Measurements from ENCODE around the gene KLHL22.

KLHL22 gene

DNA sequence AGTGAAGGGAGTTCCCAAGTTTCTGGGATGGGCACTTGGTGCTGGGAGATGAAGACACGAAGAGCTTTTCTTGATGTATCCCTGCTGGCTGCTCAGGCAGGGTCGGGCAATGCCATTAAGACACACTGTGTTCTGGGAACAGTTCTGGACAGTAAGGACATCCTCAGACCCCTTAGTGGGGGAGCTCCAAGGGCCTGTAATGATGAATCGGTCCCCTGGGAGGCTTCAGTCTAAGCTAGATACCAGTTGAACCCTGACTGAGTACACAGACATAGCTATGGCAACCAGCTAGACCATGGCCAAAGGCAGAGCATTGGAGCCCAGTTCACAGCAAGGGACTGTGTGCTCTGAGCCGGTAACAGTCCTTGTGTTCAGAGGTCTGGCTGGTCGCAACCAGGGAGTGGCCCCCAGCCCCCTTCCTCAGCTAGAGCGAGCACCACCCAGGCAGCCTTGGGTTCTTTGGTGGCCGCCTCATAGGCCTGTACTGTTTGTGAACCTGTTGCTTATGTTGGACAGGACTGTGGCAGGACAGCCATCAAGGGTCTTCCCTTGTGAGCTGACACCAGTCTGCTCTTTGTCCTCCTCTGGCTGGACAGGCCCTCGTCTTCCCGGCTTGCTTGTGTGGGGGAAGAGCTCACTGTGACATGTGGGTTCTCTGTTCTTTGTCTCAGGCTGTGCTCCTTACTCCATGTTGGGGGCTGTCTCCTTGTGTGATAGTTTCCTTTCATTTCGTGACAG lies 36.8 kb upstream of the KLHL22 start:
- H3K9me3 ChIP-seq (ENCODE audit: control insufficient read depth, low read length): no peaks in the 10 kb centered on the region
- H3K36me3 ChIP-seq (ENCODE audit: control insufficient read depth, insufficient read depth, low read length): peaks cover 9% of the 10 kb centered on the region
- H3K4me3 ChIP-seq (ENCODE audit: low read length): no peak overlapping the region
- no peak overlapping the region for H3K9ac ChIP-seq (ENCODE audit: low read length)
- H3K4me1 ChIP-seq (ENCODE audit: control insufficient read depth, insufficient read depth, low read length): peaks cover 28% of the 10 kb centered on the region
- H3K27me3 ChIP-seq (ENCODE audit: control insufficient read depth, insufficient read depth, low read length): no peaks in the 10 kb centered on the region

DNA sequence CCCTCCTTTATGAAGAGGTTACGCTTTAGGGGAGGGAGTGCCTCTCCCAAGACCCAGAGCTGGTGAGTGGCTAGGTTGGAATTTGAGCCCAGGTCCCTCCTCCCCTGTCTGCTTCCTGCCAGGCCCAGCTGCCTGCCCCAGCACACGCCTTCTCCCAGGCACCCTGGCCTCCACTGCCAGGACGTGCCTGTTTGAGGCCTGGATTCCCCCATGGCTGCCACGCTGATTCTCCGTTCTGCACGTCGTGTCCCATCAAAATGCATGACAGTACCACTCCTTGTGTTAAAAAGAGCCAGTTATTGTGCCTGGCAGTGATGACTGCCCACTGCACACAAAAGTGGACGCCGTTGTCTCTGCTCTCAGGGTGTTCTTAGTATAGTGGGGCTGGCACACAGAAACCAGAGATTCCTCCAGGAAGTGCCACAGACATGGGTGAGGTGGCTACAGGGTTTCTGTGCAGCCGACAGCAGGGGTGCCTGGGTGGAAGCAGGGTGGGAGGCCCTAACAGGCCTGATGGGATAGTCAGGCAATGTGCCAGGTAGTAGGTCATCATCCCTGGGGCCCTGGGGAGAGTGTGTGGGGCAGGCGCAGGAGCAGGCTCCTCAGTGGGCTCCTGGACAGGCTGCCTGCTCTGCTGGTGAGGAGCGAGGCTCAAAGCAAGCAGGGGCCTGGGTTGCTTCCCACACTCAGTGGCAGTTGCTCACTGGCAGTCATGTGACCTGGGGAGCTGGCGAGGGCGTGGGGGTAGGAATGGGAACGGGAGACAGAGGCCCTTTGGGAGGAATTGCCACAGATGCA lies 36.0 kb upstream of the KLHL22 start:
- Histone ChIP-seq H3K9me3 (ENCODE audit: control insufficient read depth, low read length) (no peaks in the 10 kb centered on the region), H3K9ac (ENCODE audit: low read length) (peak overlapping the region; percentile 41), H3K36me3 (ENCODE audit: control insufficient read depth, insufficient read depth, low read length) (peaks cover 9% of the 10 kb centered on the region), H3K27me3 (ENCODE audit: control insufficient read depth, insufficient read depth, low read length) (no peaks in the 10 kb centered on the region), H3K4me1 (ENCODE audit: control insufficient read depth, insufficient read depth, low read length) (peaks cover 32% of the 10 kb centered on the region), H3K4me3 (ENCODE audit: low read length) (no peak overlapping the region)

DNA sequence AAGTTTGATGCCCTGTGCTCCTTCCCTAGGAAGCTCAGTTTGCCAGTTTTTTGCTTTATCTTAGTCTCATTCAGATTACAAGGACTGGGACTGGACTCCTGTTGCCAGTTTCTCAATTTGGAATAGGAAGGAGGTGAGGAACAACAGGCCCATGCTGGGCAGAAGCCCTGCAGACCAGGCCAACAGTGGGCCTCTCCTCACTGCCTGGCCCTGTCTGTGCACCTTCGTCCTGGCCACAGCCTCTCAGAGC lies 35.5 kb upstream of the KLHL22 start:
- H3K36me3 ChIP-seq (ENCODE audit: control insufficient read depth, insufficient read depth, low read length): peaks cover 9% of the 10 kb centered on the region
- H3K9me3 ChIP-seq (ENCODE audit: control insufficient read depth, low read length): no peaks in the 10 kb centered on the region
- H3K27me3 ChIP-seq (ENCODE audit: control insufficient read depth, insufficient read depth, low read length): no peaks in the 10 kb centered on the region
- H3K4me1 ChIP-seq (ENCODE audit: control insufficient read depth, insufficient read depth, low read length): peaks cover 32% of the 10 kb centered on the region
- H3K9ac ChIP-seq (ENCODE audit: low read length): no peak overlapping the region
- no peak overlapping the region for H3K4me3 ChIP-seq (ENCODE audit: low read length)

DNA sequence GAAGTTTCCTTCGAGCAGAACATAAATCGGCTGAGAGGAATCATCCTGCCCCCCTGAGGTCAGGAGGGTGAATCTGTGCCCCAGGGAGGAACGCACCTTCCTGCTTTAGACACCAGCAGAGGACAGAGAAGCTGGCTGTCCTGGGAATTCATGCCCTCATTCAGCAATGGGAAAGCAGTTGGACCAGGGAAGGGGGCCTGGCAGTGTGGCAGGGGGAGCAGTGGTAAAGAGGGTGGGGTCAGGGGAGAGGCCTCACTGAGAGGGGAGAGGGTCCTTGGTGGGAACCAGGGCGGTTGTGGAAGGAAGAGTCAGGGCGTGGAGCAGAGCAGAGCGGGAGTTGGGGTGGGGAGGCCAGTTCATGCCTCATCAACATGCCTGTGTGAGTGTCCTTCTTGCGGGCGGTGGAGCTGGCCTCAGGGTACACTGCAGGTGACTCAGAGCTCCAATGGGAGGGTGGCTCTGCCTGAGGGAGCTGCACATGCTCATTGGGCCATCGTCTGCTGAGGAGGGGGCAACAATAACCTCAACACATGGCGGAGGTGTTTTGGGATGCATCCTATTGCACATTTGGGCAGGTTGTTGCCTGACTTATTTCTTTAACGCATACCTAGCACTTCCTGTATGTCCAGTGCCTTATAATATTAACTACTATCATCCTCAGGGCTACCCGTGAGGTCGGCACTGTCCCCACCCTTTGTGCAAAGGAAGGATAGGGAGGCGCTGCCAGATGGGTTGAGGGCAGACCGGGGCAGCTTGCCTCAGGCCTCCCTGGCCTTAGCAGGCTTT lies 35.0 kb upstream of the KLHL22 start:
- Histone ChIP-seq H3K9me3 (ENCODE audit: control insufficient read depth, low read length) (no peaks in the 10 kb centered on the region), H3K4me3 (ENCODE audit: low read length) (no peak overlapping the region), H3K36me3 (ENCODE audit: control insufficient read depth, insufficient read depth, low read length) (peaks cover 9% of the 10 kb centered on the region), H3K4me1 (ENCODE audit: control insufficient read depth, insufficient read depth, low read length) (peaks cover 32% of the 10 kb centered on the region), H3K9ac (ENCODE audit: low read length) (no peak overlapping the region), H3K27me3 (ENCODE audit: control insufficient read depth, insufficient read depth, low read length) (no peaks in the 10 kb centered on the region)

DNA sequence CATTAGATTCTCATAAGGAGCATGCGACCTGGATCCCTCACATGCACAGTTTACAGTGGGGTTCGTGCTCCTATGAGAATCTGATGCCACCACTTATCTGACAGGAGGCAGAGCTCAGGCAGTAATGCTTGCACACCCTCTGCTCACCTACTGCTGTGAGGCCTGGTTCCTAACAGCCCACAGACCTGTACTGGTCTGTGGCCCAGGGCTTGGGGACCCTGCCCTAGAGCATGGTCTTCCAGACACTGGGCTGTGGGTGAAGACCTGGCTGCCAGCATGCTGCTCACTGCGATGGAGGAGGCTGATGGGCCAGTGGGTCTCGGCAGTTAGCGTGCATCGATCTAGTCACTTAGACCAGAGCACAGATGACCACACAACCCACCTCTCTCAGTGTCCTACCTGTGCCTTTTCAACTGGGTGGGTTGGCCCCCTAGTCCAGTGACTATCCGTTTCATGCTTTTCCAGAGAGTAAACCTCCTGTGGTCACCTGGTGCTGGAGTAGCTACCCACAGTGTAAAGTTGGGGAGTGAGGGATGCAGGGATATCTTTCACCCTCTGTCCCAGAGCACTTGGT lies 32.9 kb upstream of the KLHL22 start:
- Histone ChIP-seq H3K9me3 (ENCODE audit: control insufficient read depth, low read length) (no peaks in the 10 kb centered on the region), H3K4me1 (ENCODE audit: control insufficient read depth, insufficient read depth, low read length) (peaks cover 36% of the 10 kb centered on the region), H3K27me3 (ENCODE audit: control insufficient read depth, insufficient read depth, low read length) (no peaks in the 10 kb centered on the region), H3K4me3 (ENCODE audit: low read length) (no peak overlapping the region), H3K9ac (ENCODE audit: low read length) (no peak overlapping the region), H3K36me3 (ENCODE audit: control insufficient read depth, insufficient read depth, low read length) (peaks cover 9% of the 10 kb centered on the region)

DNA sequence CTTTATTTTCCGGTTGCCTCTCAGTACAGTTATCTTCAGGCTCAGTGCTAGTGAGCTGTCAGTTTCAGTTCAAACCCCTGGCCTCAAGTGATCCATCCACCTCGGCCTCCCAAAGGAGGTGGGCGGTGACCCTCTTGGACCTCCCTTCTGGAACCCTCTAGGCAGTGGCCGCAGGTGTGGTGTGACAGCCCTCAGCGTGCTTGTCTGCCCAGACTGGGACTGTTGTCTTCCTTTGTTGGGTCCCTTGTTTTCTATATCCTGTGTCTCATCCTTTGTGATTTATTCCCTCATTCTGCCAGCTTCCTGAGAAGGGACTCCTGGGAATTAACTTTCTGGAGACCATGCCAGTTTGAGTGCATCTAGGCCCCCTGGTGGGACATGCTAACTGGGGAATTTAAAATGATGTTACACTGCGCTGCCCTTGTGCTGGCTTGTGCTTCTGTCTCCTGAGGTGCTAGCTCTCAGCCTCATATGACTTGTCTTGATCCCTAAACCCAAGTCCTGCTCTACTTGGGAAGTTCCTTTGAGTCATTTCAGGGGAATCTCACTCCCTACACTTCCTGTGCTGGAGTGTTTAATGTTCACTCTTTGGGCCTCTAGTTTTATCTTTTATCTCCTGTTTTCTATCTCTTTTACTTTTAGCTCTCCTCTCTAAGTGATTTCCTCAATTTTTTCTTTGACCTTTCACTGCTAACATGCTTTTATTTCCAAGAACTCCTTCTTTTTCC lies 31.2 kb upstream of the KLHL22 start:
- no peaks in the 10 kb centered on the region for H3K9me3 ChIP-seq (ENCODE audit: control insufficient read depth, low read length)
- H3K4me3 ChIP-seq (ENCODE audit: low read length): no peak overlapping the region
- peaks cover 9% of the 10 kb centered on the region for H3K36me3 ChIP-seq (ENCODE audit: control insufficient read depth, insufficient read depth, low read length)
- H3K4me1 ChIP-seq (ENCODE audit: control insufficient read depth, insufficient read depth, low read length): peaks cover 31% of the 10 kb centered on the region
- H3K27me3 ChIP-seq (ENCODE audit: control insufficient read depth, insufficient read depth, low read length): no peaks in the 10 kb centered on the region
- H3K9ac ChIP-seq (ENCODE audit: low read length): no peak overlapping the region

DNA sequence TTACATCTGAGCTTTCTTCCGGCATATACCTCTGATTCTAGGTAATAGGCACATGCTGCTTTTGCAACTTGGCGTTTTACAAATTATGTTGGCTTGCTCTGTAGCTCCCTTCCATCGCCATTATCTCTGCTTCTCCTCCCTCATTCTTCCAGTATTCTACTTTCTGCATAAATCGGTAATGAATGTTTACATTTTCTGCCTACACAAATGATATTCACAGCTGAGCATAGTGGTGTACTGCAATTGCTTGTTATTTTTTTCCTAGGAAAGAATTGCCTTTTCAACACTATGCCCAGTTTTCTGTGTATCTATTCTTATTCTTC lies 30.7 kb upstream of the KLHL22 start:
- no peaks in the 10 kb centered on the region for H3K9me3 ChIP-seq (ENCODE audit: control insufficient read depth, low read length)
- H3K4me1 ChIP-seq (ENCODE audit: control insufficient read depth, insufficient read depth, low read length): peaks cover 25% of the 10 kb centered on the region
- H3K4me3 ChIP-seq (ENCODE audit: low read length): no peak overlapping the region
- no peak overlapping the region for H3K9ac ChIP-seq (ENCODE audit: low read length)
- H3K27me3 ChIP-seq (ENCODE audit: control insufficient read depth, insufficient read depth, low read length): no peaks in the 10 kb centered on the region
- H3K36me3 ChIP-seq (ENCODE audit: control insufficient read depth, insufficient read depth, low read length): peaks cover 9% of the 10 kb centered on the region

DNA sequence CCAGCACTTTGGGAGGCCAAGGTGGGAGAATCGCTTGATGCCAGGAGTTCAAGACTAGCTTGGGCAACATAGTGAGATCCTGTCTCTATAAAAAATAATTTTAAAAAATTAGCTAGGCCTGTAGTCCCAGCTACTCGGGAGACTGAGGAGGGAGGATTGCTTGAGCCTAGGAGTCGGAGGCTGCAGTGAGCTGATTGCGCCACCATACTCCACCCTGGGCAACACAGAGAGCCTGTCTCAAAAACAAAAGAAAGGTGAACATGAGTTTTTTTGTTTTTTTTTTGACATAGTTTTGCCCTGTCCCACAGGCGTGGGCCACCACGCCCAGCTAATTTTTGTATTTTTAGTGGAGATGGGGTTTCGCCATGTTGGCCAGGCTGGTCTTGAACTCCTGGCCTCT lies 29.5 kb upstream of the KLHL22 start:
- no peak overlapping the region for H3K9ac ChIP-seq (ENCODE audit: low read length)
- peaks cover 13% of the 10 kb centered on the region for H3K4me1 ChIP-seq (ENCODE audit: control insufficient read depth, insufficient read depth, low read length)
- no peaks in the 10 kb centered on the region for H3K27me3 ChIP-seq (ENCODE audit: control insufficient read depth, insufficient read depth, low read length)
- no peak overlapping the region for H3K4me3 ChIP-seq (ENCODE audit: low read length)
- H3K36me3 ChIP-seq (ENCODE audit: control insufficient read depth, insufficient read depth, low read length): peaks cover 9% of the 10 kb centered on the region
- H3K9me3 ChIP-seq (ENCODE audit: control insufficient read depth, low read length): no peaks in the 10 kb centered on the region

DNA sequence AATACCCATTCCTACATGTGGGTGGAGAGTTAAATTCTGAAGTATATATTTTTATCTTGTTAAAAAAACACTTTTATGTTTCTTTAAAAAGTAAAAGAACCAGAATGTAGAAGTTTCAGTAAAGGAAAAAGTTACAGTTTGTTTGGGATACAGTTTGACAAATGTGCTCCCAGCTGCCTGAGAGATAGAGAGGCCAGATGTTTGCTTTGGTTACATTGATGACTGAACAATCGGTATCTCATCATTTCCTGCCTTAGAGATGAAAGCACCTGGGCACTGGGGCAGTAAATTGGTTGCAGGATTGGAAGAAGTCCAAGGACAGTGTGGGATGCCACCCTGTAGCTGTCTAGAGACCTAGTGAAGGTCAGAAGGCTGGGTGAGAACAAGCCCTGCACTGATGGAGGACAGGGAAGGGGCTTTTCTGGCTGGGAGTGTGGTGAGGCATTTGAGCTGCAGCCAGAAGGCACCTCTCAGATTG lies 28.4 kb upstream of the KLHL22 start:
- H3K4me3 ChIP-seq (ENCODE audit: low read length): no peak overlapping the region
- H3K9me3 ChIP-seq (ENCODE audit: control insufficient read depth, low read length): no peaks in the 10 kb centered on the region
- peaks cover 9% of the 10 kb centered on the region for H3K36me3 ChIP-seq (ENCODE audit: control insufficient read depth, insufficient read depth, low read length)
- H3K4me1 ChIP-seq (ENCODE audit: control insufficient read depth, insufficient read depth, low read length): peaks cover 10% of the 10 kb centered on the region
- no peak overlapping the region for H3K9ac ChIP-seq (ENCODE audit: low read length)
- H3K27me3 ChIP-seq (ENCODE audit: control insufficient read depth, insufficient read depth, low read length): no peaks in the 10 kb centered on the region

DNA sequence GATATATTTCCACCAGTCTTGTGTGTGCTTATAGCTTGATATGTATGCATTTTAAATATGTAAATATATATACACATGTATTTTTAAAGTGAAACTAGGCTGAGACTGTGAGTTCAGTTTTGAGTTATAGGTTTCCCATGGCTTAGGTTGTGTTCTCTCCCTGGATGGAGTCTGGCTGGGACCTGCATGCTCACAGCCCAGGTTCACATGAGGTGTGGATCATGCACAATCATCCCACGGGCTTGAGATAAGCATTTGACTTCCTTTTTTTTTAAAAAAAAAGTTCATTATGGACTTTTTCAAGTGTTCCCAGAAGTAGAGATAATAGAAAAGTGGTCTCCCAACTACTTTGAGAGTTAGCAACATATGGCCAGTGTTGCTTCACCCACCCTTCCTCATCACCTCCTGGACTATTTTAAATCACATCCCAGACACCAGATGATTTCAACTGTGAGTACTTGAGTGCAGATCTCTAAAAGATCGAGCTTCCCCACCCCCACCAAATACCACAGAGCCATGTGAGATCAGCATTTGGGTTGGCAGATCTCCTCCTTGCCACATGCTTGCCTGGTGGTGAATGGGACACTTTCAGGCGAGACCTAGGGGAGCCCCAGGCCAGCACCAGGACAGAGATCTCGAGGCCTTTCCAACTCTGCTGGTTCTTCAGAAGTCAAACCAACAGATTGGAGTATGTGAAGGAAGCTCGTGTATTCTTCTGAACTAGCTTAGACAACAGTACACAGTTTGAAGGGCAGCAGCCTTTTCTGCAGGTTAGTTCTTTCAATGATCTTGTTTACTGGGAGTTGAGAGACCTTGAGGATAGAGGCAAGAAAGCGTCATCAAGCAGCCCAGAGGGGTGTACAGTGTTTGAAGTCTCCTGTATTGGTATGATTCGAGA lies 27.7 kb upstream of the KLHL22 start:
- H3K4me3 ChIP-seq (ENCODE audit: low read length): no peak overlapping the region
- H3K27me3 ChIP-seq (ENCODE audit: control insufficient read depth, insufficient read depth, low read length): no peaks in the 10 kb centered on the region
- H3K9me3 ChIP-seq (ENCODE audit: control insufficient read depth, low read length): no peaks in the 10 kb centered on the region
- no peak overlapping the region for H3K9ac ChIP-seq (ENCODE audit: low read length)
- peaks cover 10% of the 10 kb centered on the region for H3K4me1 ChIP-seq (ENCODE audit: control insufficient read depth, insufficient read depth, low read length)
- peaks cover 3% of the 10 kb centered on the region for H3K36me3 ChIP-seq (ENCODE audit: control insufficient read depth, insufficient read depth, low read length)

Measured in mucosa of stomach (tissue), 1 donor.